GM23248 (cell line): ENCODE results near the gene MTUS2. TPM values are rescaled to one million over a fixed set of nuclear protein-coding genes. Genes with fewer than 3 reads are reported as not detected.

ENCODE experiments used
- DNase-seq: peaks from one replicate; pipeline ENCODE4 v3.0.0-alpha.2; 2015
- H2AFZ ChIP-seq: fragments of 200-600 bp; sonication (generic); 2 replicates; pipeline ENCODE4 v1.6.1; 2016; ENCODE audit warnings: antibody characterized with exemption
- H3F3A ChIP-seq: fragments of 200-600 bp; sonication (generic); 2 replicates; pipeline ENCODE4 v1.6.1; 2016; ENCODE audit warnings: mild to moderate bottlenecking, antibody characterized with exemption, mixed run types; ENCODE audit not compliant: insufficient read depth
- H3K27ac ChIP-seq: fragments of 200-600 bp; sonication (generic); 2 replicates; pipeline ENCODE4 v1.5.1; 2016; ENCODE audit warnings: mild to moderate bottlenecking
- H3K27me3 ChIP-seq: fragments of 200-600 bp; sonication (generic); replicated peaks from 2 replicates; pipeline ENCODE4 v1.6.1; 2016; ENCODE audit warnings: mild to moderate bottlenecking; ENCODE audit not compliant: insufficient read depth
- H3K36me3 ChIP-seq: fragments of 200-600 bp; sonication (generic); 2 replicates; pipeline ENCODE4 v1.6.1; 2016; ENCODE audit warnings: low read depth, mild to moderate bottlenecking
- H3K4me1 ChIP-seq: fragments of 200-600 bp; sonication (generic); 2 replicates; pipeline ENCODE4 v1.6.1; 2016; ENCODE audit warnings: mild to moderate bottlenecking; ENCODE audit not compliant: insufficient read depth
- H3K4me2 ChIP-seq: fragments of 200-600 bp; sonication (generic); one replicate; pipeline ENCODE4 v1.6.1; 2016; ENCODE audit warnings: mild to moderate bottlenecking; ENCODE audit not compliant: unreplicated experiment
- H3K4me3 ChIP-seq: fragments of 200-600 bp; sonication (generic); 2 replicates; pipeline ENCODE4 v1.5.1; 2016; ENCODE audit warnings: mild to moderate bottlenecking
- H3K79me2 ChIP-seq: fragments of 200-600 bp; sonication (generic); 2 replicates; pipeline ENCODE4 v1.6.1; 2016; ENCODE audit warnings: mild to moderate bottlenecking; ENCODE audit not compliant: insufficient read depth
- H3K9ac ChIP-seq: fragments of 200-600 bp; sonication (generic); 2 replicates; pipeline ENCODE4 v1.6.1; 2016; ENCODE audit warnings: mild to moderate bottlenecking
- H3K9me2 ChIP-seq: fragments of 200-600 bp; sonication (generic); 2 replicates; pipeline ENCODE4 v1.6.1; 2016; ENCODE audit warnings: mixed run types, mild to moderate bottlenecking, moderate library complexity; ENCODE audit not compliant: insufficient read depth
- H3K9me3 ChIP-seq: fragments of 200-600 bp; sonication (generic); one replicate; pipeline ENCODE4 v1.6.1; 2017; ENCODE audit warnings: low read depth
- H4K20me1 ChIP-seq: fragments of 200-600 bp; sonication (generic); 2 replicates; pipeline ENCODE4 v1.6.0; 2016; ENCODE audit not compliant: insufficient read depth
- EZH2 ChIP-seq: fragments of 200-600 bp; sonication (generic); IDR thresholded peaks from 2 replicates; pipeline ENCODE4 v1.6.1; 2018; ENCODE audit warnings: antibody characterized with exemption, mild to moderate bottlenecking; ENCODE audit not compliant: insufficient read depth, poor library complexity, severe bottlenecking
- EZH2phosphoT487 ChIP-seq: fragments of 200-600 bp; sonication (generic); IDR thresholded peaks from 2 replicates; pipeline ENCODE4 v1.6.1; 2018; ENCODE audit warnings: antibody characterized with exemption, moderate library complexity, mild to moderate bottlenecking, low read depth; ENCODE audit not compliant: insufficient read depth
- WGBS, 2 experiments: methylation state at CpG; one replicate each; pipeline ENCODE4 v1.1.6; 2015 to 2017; ENCODE audit warnings: low lambda C conversion rate in 2 of 2, low coverage in 1 of 2; ENCODE audit errors: missing lambda C conversion rate in 2 of 2; 5-methylcytosine and 5-hydroxymethylcytosine counted together
- in situ Hi-C: fragments of 300-500 bp; cut with MboI; formaldehyde crosslinking; loops from 2 replicates; pipeline ENCODE4 v1.15.0; 2020
- polyA plus RNA-seq: library from polyadenylated mRNA; unstranded; fragments of >200 nt; fragmentation: Nextera tagmentation; extraction: Ambion mirVana; gene quantifications from 2 replicates; pipeline ENCODE4 v1.2.1, GENCODE V29; 2016
- total RNA-seq: library from RNA; depleted of rRNA; stranded (reverse); fragments of >200 nt; shearing (Covaris generic); gene quantifications from 2 replicates; pipeline ENCODE4 v1.2.3, GENCODE V29; 2014

The MTUS2 gene
- total and polyA plus RNA-seq, 2 experiments from 2014 or later: 0.43 to 0.74 TPM

- 31 to 35% methylated on average over 3 of the region's 3 CpGs for WGBS, 2 experiments
- Histone ChIP-seq H3K27me3 (no peaks in the 10 kb centered on the region), H3K36me3 (no peaks in the 10 kb centered on the region), H3K9ac (no peak overlapping the region), H3K4me2 (no peak overlapping the region), H4K20me1 (no peaks in the 10 kb centered on the region), H3K9me3 (no peaks in the 10 kb centered on the region), H3K27ac (no peak overlapping the region), H2AFZ (no peak overlapping the region), H3K79me2 (no peaks in the 10 kb centered on the region), H3K9me2 (no peaks in the 10 kb centered on the region), H3K4me1 (no peaks in the 10 kb centered on the region), H3K4me3 (no peak overlapping the region), H3F3A (no peaks in the 10 kb centered on the region)
- in situ Hi-C loops: no loop called here
- no peak for TF ChIP-seq EZH2phosphoT487
- TF ChIP-seq EZH2: no peak
- DNase-seq: no peak
Measured at GRCh38 chr13:29022968-29023367, 202.8 kb downstream of the MTUS2 start.

DNA sequence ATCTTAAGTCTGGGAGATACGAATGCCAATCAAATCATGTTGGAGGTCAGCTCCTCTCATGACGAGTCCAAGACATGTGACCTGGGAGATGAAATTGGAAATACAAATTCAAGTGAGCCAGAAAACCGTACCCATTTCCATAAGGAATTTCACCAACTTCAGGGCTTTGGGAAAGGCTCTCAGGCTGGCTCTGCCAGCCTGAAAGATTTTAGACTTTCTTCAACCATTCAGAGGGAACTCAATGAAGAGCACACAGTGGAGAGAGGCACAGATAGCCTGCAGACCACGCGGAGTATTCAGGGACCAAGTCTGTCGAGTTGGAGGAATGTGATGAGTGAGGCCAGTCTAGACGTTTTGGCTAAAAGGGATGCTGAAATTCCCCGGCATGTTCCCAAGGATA lies 204.6 kb downstream of the MTUS2 start:
- 17 to 26% methylated on average over 8 of the region's 8 CpGs for WGBS, 2 experiments

DNA sequence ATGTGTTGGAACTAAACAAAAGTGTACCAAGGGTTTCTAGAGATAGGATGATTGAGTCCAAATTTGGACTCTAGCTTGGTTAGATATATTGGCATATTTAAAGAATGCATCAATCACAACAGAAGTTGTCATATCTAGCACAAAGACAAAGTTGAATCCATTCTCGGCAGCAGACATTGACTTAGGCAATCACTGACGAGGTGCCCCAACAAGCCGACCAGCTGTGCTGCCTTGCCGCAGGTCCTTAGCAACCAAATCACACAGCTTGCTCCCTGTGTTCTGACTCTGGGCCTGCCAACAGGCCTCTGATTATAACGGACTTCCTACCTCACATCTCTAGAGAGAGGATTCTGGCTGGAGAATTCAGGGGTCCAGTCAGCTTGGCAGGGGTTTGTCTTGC lies 208.7 kb downstream of the MTUS2 start:
- H3K36me3 ChIP-seq: no peaks in the 10 kb centered on the region
- H3K9ac ChIP-seq: no peak overlapping the region
- no peaks in the 10 kb centered on the region for H4K20me1 ChIP-seq
- no peak for DNase-seq
- in situ Hi-C loops: no loop called here
- no peaks in the 10 kb centered on the region for H3K9me2 ChIP-seq
- H3K27ac ChIP-seq: no peak overlapping the region
- no peak for TF ChIP-seq EZH2
- no peak for TF ChIP-seq EZH2phosphoT487
- no peak overlapping the region for H2AFZ ChIP-seq
- H3K9me3 ChIP-seq: no peaks in the 10 kb centered on the region
- no peaks in the 10 kb centered on the region for H3K4me1 ChIP-seq
- WGBS, 2 experiments: 26 to 31% methylated on average over 5 of the region's 5 CpGs
- no peak overlapping the region for H3K4me3 ChIP-seq
- H3K4me2 ChIP-seq: no peak overlapping the region
- no peaks in the 10 kb centered on the region for H3K27me3 ChIP-seq
- no peaks in the 10 kb centered on the region for H3F3A ChIP-seq
- no peaks in the 10 kb centered on the region for H3K79me2 ChIP-seq

More for the DNA sequence above, 204.6 kb downstream of the MTUS2 start:
- Histone ChIP-seq H3K4me3 (no peak overlapping the region), H3K79me2 (no peaks in the 10 kb centered on the region), H4K20me1 (no peaks in the 10 kb centered on the region), H3F3A (no peaks in the 10 kb centered on the region), H3K27ac (no peak overlapping the region), H3K9me2 (no peaks in the 10 kb centered on the region), H3K4me2 (no peak overlapping the region), H3K36me3 (no peaks in the 10 kb centered on the region), H3K9me3 (no peaks in the 10 kb centered on the region), H3K27me3 (no peaks in the 10 kb centered on the region), H3K9ac (no peak overlapping the region), H3K4me1 (no peaks in the 10 kb centered on the region), H2AFZ (no peak overlapping the region)
- TF ChIP-seq EZH2 (no peak), EZH2phosphoT487 (no peak)
- no peak for DNase-seq
- in situ Hi-C loops: no loop called here

- no peak for DNase-seq
- Histone ChIP-seq H3K4me2 (no peak overlapping the region), H3K4me1 (no peaks in the 10 kb centered on the region), H3K4me3 (no peak overlapping the region), H3K27ac (no peak overlapping the region), H3K27me3 (no peaks in the 10 kb centered on the region), H3K9me3 (no peaks in the 10 kb centered on the region), H3F3A (no peaks in the 10 kb centered on the region), H3K9me2 (no peaks in the 10 kb centered on the region), H3K79me2 (no peaks in the 10 kb centered on the region), H3K36me3 (no peaks in the 10 kb centered on the region), H4K20me1 (no peaks in the 10 kb centered on the region), H3K9ac (no peak overlapping the region), H2AFZ (no peak overlapping the region)
- 50 to 56% methylated on average over 11 of the region's 11 CpGs for WGBS, 2 experiments
- TF ChIP-seq EZH2phosphoT487: no peak
- TF ChIP-seq EZH2: no peak
- in situ Hi-C loops: no loop called here
Measured at GRCh38 chr13:29038700-29039099, 218.6 kb downstream of the MTUS2 start.

GRCh38 chr13:29039212-29039611 lies 219.1 kb downstream of the MTUS2 start:
- in situ Hi-C loops: no loop called here
- Histone ChIP-seq H2AFZ (no peak overlapping the region), H3K9me2 (no peaks in the 10 kb centered on the region), H3K4me1 (no peaks in the 10 kb centered on the region), H3K4me2 (no peak overlapping the region), H3K9me3 (no peaks in the 10 kb centered on the region), H3K4me3 (no peak overlapping the region), H3F3A (no peaks in the 10 kb centered on the region), H3K79me2 (no peaks in the 10 kb centered on the region), H3K36me3 (no peaks in the 10 kb centered on the region), H4K20me1 (no peaks in the 10 kb centered on the region), H3K9ac (no peak overlapping the region), H3K27me3 (no peaks in the 10 kb centered on the region), H3K27ac (no peak overlapping the region)
- WGBS, 2 experiments: 58 to 68% methylated on average over 14 to 18 of the region's 18 CpGs
- no peak for DNase-seq
- TF ChIP-seq EZH2phosphoT487 (no peak), EZH2 (no peak)
